Neutrophil (primary cell): ENCODE data around the gene CAMTA1.

Experiments
- H3K27ac ChIP-seq: fragments of 200-600 bp; sonication (generic); 2 replicates; pipeline ENCODE4 v1.5.1; 2016; ENCODE audit warnings: mild to moderate bottlenecking, moderate library complexity
- H3K27me3 ChIP-seq: fragments of 200-600 bp; sonication (generic); 2 replicates; pipeline ENCODE4 v1.6.0; 2016; ENCODE audit warnings: mild to moderate bottlenecking
- H3K36me3 ChIP-seq: fragments of 200-600 bp; sonication (generic); 2 replicates; pipeline ENCODE4 v1.5.1; 2017
- H3K4me1 ChIP-seq, 2 experiments: fragments of 200-600 bp in 1 of 2; sonication (generic) in 1 of 2; 1 replicate in 1 of 2; 2 replicates in 1 of 2; pipeline versions ENCODE4 v1.5.1 to v1.6.1; 2013 to 2016; ENCODE audit warnings: low read depth in 1 of 2, low read length in 1 of 2, mild to moderate bottlenecking in 1 of 2, moderate library complexity in 1 of 2; ENCODE audit not compliant: control insufficient read depth in 1 of 2, insufficient read depth in 1 of 2
- H3K4me3 ChIP-seq, 2 experiments: fragments of 200-600 bp in 1 of 2; sonication (generic) in 1 of 2; 1 replicate in 1 of 2; 2 replicates in 1 of 2; pipeline ENCODE4 v1.5.1; 2013 to 2016; ENCODE audit warnings: low read depth in 1 of 2, low read length in 1 of 2, mild to moderate bottlenecking in 1 of 2, moderate library complexity in 1 of 2
- H3K9me3 ChIP-seq: fragments of 200-600 bp; sonication (generic); 2 replicates; pipeline ENCODE4 v1.5.1; 2016
- TF ChIP-seq, protein P1 (sequence below): fragments of 200-600 bp; sonication (generic); IDR thresholded peaks from 2 replicates; pipeline ENCODE4 v1.5.1; 2016; ENCODE audit warnings: antibody characterized with exemption

CAMTA1 gene

DNA sequence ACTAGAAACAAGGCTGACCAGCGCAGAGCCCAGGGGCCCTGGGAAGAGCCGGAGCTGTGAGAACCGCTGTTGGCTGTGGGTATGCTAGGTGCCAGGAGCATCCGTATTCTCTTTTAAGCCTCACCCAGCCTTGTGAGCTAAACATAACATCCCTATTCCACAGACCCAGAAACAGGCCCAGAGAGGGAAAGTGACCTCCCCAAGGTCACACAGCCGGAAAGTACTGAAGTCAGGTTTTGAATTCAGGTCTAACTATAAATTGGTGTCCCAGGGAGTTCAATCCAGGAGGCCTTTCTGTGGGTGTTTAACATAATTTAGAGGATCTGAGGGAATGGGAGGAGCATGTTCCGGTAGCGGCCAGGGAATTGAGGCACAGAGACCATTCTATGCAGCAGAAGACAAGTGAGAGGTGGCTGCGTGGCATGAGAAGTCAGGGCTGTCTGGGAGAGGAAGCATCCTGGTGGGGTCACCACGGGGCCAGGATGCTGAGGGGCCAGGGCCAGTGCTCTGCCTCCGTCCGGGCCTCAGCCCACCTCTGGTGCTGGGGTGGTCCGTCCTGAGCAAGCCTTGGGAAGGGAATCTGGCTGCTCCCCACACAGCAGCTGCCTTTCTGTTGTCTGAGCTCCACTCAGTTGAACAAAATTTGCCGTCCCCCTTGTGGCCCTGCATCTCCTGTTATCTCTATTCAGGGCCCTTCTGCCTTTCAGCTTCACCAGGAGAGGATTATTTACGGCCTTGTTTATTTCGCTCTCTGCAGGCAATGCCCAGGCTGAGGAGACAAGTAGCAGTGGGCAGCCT, 647.0 kb downstream of the CAMTA1 start:
- TF ChIP-seq, protein P1, sequence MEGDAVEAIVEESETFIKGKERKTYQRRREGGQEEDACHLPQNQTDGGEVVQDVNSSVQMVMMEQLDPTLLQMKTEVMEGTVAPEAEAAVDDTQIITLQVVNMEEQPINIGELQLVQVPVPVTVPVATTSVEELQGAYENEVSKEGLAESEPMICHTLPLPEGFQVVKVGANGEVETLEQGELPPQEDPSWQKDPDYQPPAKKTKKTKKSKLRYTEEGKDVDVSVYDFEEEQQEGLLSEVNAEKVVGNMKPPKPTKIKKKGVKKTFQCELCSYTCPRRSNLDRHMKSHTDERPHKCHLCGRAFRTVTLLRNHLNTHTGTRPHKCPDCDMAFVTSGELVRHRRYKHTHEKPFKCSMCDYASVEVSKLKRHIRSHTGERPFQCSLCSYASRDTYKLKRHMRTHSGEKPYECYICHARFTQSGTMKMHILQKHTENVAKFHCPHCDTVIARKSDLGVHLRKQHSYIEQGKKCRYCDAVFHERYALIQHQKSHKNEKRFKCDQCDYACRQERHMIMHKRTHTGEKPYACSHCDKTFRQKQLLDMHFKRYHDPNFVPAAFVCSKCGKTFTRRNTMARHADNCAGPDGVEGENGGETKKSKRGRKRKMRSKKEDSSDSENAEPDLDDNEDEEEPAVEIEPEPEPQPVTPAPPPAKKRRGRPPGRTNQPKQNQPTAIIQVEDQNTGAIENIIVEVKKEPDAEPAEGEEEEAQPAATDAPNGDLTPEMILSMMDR = no peak
- Histone ChIP-seq H3K4me3 (no peak overlapping the region), H3K27ac (no peak overlapping the region), H3K27me3 (no peaks in the 10 kb centered on the region), H3K4me1 (no peaks in the 10 kb centered on the region), H3K9me3 (no peaks in the 10 kb centered on the region), H3K36me3 (no peaks in the 10 kb centered on the region)

DNA sequence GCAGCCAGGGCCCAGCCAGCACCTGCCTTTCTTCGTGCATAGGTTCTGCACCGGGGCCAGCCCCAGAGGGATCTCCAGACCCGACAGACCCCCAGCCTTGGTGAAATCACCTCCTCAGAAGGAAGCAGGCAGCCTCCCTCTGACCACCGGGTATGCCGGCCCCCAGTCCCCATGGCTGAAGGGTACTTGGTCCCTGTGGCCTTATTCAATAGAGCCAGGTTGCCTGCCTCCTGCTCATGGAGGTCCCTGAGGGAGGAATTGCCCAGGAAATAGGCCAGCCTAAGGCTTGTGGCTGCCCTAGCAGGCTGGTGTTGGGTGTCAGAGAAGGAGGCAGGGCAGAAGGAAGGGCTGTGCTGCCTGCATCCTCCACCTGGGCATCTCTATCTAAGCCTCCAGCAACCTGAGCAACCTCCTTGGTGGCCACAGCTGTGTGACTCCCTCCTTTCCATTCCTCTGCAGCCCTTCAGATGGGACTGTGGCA, 647.7 kb downstream of the CAMTA1 start:
- no peak overlapping the region for H3K27ac ChIP-seq
- H3K4me1 ChIP-seq = no peaks in the 10 kb centered on the region
- TF ChIP-seq, protein P1 = no peak
- no peaks in the 10 kb centered on the region for H3K36me3 ChIP-seq
- no peaks in the 10 kb centered on the region for H3K9me3 ChIP-seq
- H3K4me3 ChIP-seq = no peak overlapping the region
- no peaks in the 10 kb centered on the region for H3K27me3 ChIP-seq

DNA sequence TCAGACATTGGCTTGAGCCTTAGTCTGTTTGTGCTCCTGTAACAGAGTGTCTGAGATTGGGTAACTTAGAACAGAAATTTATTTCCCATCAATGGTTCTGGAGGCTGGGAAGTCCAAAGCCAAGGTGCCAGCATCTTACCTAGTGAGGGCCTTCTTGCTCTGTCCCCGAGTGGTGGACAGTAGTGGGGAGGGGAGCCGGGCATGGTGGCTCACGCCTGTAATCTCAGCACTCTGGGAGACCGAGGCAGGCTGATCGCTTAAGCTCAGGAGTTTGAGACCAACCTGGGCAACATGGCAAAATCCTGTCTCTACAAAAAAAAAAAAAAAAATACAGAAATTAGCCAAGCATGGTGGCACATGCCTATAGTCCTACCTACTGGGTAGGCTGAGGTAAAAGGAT, 649.3 kb downstream of the CAMTA1 start:
- TF ChIP-seq, protein P1 = no peak
- Histone ChIP-seq H3K4me3 (no peak overlapping the region), H3K36me3 (no peaks in the 10 kb centered on the region), H3K4me1 (no peaks in the 10 kb centered on the region), H3K9me3 (no peaks in the 10 kb centered on the region), H3K27me3 (no peaks in the 10 kb centered on the region), H3K27ac (no peak overlapping the region)

DNA sequence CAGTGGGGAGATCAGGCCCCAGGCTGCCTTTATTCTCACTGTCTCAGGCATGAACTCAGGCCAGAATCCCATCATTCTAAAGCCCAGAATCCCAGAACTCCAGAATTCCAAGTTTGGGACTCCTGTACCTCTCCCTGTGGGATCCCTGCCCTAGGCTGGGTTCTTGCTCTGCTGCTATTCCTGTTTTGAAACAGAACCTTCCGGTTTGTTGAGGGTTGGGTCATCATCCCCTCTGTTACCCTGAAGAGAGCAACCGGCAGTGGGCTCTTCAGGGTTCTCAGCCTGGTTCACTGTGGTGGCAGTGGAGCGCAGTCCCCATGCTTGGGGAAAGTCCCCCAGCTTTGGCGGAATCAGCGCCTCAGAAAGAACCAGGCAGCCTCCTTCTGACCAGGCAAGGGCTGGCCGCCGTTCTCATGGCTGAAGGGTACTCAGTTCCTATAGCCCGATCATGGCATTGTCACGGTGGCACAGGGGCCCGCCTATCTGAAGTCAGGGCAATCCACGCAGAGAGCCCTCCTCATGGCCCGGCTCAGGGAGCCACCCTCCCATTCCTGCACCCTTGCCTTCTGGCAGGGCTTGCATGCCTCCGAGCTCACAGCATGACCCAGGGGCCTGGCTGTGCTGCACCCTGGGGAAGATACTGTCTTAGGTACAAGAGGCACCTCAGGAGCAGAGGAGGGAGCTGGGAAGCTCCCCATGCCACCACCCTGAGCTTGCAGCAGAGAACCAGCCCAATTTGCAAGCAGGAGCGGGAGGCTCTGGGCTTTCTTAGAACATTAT, 650.2 kb downstream of the CAMTA1 start:
- H3K27ac ChIP-seq = no peak overlapping the region
- no peaks in the 10 kb centered on the region for H3K9me3 ChIP-seq
- TF ChIP-seq, protein P1 = no peak
- H3K4me3 ChIP-seq = no peak overlapping the region
- no peaks in the 10 kb centered on the region for H3K4me1 ChIP-seq
- H3K36me3 ChIP-seq = no peaks in the 10 kb centered on the region
- H3K27me3 ChIP-seq = no peaks in the 10 kb centered on the region

DNA sequence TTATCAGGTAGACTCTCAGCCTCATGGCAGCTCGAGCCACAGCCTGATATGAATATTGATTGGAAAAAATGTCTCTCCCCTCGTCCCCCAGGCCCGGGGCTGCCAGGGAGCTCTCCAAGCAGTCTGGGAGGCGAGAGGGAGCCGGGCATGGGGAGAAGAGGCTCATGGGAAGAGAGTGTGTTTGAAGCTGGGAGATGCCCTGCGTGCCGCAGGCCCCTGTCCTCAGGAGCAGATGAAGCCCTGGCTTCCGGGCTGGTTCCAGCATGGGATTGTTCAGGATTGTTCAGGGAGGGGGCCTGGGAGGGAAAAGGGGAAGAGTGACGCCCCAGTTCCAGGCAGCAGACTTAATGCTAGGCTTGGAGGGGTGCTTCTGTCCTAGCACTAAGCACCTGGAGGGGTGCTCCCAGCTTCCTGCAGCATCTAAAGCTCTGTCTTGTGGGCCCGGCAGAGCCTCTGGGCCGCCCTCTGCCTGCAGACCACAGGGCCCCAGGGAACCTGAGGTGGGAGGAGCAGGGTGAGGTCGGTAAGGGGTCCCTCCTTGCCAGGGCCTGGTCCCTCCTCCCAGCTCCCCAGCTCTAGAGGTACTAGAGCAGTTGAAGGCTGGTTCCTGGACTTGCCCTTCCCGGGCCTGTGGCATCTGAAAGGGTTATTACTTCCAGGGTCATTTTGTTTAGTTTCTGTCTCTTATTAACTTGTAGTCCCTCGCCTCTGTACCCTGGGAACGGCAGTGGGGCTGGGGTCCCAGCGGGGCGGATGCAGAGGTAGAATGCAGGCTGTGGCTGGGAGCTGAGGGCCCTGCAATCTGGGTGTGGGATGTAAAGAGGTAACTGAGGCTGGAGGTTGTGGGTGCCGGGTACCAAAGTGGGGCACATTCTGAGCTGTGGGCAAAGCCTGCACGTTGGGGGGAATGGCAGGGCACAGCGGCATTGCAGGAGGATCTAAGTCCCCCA, 651.1 kb downstream of the CAMTA1 start:
- Histone ChIP-seq H3K27ac (no peak overlapping the region), H3K4me1 (no peaks in the 10 kb centered on the region), H3K9me3 (no peaks in the 10 kb centered on the region), H3K4me3 (no peak overlapping the region), H3K27me3 (no peaks in the 10 kb centered on the region), H3K36me3 (no peaks in the 10 kb centered on the region)
- TF ChIP-seq, protein P1 = no peak
